ENCODE results near the gene PCSK7.
"Not testable (repeated sequence)": the region's sequence is repeated elsewhere in the genome, so short reads cannot be mapped to it uniquely, and the experiment has no call there.

The PCSK7 gene, protein sequence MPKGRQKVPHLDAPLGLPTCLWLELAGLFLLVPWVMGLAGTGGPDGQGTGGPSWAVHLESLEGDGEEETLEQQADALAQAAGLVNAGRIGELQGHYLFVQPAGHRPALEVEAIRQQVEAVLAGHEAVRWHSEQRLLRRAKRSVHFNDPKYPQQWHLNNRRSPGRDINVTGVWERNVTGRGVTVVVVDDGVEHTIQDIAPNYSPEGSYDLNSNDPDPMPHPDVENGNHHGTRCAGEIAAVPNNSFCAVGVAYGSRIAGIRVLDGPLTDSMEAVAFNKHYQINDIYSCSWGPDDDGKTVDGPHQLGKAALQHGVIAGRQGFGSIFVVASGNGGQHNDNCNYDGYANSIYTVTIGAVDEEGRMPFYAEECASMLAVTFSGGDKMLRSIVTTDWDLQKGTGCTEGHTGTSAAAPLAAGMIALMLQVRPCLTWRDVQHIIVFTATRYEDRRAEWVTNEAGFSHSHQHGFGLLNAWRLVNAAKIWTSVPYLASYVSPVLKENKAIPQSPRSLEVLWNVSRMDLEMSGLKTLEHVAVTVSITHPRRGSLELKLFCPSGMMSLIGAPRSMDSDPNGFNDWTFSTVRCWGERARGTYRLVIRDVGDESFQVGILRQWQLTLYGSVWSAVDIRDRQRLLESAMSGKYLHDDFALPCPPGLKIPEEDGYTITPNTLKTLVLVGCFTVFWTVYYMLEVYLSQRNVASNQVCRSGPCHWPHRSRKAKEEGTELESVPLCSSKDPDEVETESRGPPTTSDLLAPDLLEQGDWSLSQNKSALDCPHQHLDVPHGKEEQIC

DNA sequence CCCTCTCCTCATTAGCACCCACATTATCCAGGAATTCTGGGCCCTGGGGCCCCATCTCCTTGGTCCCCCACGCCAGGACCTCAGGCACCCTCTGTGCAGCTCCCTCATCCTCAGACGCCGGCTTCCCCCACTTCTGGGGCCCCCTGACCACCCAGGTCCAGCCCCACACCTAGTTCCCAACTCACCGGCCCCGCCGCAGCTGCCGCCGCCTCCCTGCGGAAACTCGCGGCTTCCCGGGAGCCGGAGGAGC lies at the start of gene PCSK7:
Gene PCSK7, minus strand, starts transcription at position 232 of the 250 bp plus-strand sequence. CDS start 2,229 bp downstream, outside the sequence.
- no peak for DNase-seq (ENCODE audit: low read depth in 2 of 2)

DNA sequence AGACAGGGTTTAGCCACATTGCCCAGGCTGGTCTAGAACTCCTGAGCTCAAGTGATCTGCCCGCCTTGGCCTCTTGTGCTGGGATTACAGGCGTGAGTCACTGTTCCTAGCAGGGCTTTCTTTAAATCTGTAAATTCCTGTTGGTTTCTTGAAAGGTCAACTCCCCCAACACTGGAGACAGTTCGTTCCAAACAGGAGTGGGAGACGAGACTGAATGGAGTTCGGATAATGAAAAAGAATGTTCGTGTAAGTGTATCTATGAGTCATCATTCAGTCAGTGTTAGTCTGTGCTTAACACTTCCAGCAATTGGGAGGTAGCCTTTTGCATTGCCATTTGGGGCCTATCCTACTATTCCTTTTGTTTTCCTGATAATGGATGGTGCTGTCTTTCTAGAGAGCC lies 49.3 kb upstream of the PCSK7 start:
- DNase-seq (ENCODE audit: low read depth in 2 of 2): no peak

DNA sequence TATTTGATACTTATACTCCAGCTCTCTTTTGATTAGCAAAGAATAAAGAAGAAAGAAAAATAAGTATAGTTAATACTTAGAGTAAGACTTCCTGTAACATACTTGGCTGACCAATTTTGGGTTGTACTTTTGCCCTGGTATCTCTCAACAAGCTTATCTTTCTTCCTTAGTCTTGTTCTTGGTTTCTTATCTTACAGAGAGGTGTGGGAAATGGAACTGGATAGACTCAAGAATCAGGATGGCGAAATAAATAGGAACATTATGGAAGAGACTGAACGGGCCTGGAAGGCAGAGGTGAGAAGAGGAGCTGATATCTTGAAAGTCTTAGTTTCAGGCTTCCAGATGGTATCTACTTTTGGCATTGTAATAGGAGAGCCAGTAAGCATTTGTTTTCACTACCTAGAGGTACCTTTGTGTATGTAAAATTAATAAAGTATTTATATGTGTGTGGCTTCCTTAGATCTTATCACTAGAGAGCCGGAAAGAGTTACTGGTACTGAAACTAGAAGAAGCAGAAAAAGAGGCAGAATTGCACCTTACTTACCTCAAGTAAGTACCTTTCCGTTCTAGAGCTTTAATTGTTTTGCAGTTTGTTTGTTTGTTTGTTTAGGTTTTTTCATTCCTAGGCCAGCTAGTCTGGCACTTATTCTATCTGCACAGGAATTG lies 48.0 kb upstream of the PCSK7 start:
- no peak for DNase-seq (ENCODE audit: low read depth in 2 of 2)

DNA sequence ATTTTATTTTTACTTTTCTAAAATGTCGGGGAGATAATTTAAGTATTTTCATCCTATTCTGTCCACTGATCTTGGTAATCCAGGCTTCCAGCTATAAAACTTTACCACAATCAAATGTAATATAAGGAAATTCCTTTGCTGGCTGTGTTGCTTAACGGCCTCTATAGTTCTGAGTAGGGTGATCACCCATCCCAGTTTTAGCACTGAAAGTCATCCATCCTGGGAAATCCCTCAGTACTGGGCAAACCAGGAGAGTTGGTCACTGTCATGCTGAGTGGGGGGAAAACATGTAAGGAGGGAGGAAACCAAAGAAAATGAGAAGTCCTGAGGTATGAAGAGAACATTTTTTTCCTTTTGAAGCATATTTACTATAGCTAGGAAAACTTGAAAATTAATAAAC lies 46.5 kb upstream of the PCSK7 start:
- no peak for DNase-seq (ENCODE audit: low read depth in 2 of 2)

DNA sequence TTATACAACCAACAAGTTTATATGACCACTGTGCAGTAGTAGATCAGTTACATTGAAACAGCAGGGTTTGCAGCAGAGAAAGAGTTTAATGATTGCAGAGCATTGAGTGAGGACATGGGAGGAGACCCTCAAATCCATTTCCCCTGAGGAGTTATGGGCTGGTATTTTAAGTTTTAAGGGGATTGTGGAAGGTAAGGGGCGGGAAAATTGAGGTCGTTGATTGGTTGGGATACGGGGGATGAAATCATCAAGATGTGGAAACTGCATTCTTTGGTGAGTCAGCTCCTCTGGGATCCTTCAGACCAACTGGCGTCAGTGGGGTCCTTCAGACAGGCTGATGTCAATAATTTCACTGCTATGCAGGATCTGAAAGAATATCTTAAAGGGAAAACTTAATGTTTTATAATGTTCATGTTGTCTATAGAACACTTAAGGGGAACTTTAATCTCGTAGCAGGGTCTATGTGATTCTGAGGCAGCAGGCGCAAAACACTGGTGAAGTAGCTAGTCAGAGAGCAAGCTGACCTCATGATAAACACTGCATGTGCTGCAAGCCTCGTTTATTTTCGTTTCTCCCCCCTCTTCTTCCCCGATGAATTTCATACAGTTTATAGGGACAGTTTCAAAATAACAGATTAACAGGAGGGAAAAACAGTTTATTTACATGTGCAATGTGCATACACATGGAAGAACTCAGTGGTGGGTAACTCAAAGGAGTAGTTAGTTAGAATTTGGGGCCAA lies 41.8 kb upstream of the PCSK7 start:
- DNase-seq (ENCODE audit: low read depth in 2 of 2): no peak

DNA sequence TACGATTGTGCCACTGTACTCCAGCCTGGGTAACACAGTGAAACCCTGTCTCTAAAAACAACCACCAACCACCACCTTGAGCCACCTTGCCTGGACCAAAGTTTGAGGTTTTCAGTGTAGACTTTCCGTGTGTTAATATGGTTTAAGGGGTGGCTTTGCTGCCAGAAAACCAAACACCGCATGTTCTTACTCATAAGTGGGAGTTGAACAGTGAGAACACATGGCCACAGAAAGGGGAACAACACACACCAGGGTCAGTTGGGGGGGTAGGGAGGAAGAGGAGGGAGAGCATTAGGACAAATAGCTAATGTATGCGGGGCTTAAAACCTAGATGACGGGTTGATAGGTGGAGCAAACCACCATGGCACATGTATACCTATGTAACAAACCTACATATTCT lies 40.3 kb upstream of the PCSK7 start:
- not testable (repeated sequence) for DNase-seq (ENCODE audit: low read depth in 2 of 2)

DNA sequence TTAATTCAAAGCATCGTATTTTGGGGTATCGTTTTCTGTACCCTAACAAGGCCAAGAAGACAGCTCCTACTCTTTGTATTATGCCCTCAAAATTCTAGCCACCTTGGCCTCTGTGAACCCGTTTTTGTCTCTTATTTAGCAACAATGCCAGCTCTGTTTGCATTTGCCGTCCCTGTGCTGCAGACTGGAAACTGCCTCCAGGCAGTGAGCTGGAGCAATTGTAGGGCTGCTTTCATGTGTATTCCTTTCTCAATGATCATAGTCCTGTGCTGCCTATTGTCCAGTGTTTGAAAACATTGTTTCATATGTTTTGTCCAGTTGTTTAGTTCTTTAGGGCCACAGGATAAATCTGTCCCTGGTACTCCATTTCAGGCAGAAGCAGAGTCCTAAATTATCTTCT lies 39.3 kb upstream of the PCSK7 start:
- DNase-seq (ENCODE audit: low read depth in 2 of 2): no peak

DNA sequence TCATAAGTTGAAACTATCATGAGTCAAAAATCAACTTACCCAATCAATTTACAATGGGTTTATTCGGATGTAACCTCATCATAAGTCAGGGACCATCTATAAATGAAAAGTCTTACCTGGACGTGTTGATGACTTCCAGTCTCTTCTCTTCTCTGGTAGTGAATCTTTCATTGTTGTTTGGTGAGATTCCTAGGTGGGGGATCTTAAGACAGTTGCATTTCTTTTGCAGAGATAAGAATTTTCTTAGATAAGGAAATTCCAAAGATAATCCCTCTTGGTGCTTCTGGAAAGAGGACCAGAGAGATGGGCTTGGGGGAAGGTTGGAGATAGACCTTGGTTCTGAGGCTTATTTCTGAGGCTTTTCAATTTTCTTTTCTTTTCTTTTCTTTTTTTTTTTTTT lies 38.0 kb upstream of the PCSK7 start:
- no peak for DNase-seq (ENCODE audit: low read depth in 2 of 2)

DNA sequence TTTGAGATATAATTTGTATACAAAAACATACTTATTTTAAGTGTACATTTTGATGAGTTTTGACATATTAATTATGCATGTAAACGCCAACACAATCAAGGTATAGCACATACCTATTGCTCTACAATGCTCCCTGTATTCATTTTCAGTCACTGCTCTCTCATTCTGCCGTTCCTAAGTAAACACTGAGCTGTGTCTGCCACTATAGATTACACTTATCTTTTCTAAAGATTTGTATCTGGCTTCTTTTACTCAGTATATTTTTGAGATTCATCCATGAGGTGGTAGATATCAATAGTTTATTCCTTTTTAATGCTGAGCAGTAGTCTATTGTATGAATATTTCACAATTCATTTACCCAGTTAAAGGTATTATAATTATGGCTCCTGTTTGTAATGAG lies 33.9 kb upstream of the PCSK7 start:
- DNase-seq (ENCODE audit: low read depth in 2 of 2): no peak

DNA sequence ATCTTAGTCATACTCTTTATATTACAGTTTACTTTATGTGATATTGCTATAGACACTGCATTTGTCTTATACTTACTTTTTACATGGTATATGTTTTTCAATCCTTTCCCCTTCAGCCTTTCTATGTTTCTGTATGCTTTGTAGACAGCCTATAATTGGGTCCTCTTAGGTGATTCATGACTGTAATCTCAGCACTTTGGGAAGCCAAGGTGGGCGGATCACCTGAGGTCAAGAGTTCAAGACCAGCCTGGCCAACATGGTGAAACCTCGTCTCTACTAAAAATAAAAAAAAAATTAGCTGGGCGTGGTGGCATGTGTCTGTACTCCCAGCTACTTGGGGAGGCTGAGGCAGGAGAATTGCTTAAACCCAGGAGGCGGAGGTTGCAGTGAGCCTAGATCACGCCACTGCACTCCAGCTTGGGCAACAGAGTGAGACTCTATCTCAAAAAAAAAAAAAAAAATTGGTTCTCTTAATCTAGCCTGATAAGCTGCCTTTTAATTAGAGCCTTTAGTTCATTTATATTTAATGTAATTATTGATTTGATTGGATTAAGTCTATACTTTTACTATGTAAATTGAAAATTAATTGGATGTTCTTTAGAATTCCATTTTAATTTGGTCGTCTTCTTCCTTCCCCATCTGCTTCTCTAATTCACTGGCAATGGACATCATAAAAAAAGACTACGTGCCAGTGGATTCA lies 32.9 kb upstream of the PCSK7 start:
- not testable (repeated sequence) for DNase-seq (ENCODE audit: low read depth in 2 of 2)

DNA sequence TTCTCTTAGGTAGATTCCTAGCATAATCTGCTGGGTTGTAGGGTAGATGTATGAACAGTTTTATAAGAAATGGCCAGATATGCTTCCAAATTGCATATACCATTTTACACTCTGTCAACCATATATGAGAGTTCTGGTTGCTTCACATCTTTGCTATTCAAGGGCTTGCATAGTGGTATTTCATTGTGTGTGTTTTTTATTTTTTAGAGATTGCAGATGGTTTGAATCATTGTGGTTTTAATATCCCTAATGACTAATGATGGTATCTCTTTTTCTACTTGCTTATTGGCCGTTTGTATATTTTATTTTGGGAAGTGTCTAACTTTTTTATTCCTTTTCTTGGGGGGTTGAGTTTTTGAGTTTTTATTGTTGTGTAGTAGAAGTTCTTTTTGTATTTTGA lies 27.5 kb upstream of the PCSK7 start:
- no peak for DNase-seq (ENCODE audit: low read depth in 2 of 2)

DNA sequence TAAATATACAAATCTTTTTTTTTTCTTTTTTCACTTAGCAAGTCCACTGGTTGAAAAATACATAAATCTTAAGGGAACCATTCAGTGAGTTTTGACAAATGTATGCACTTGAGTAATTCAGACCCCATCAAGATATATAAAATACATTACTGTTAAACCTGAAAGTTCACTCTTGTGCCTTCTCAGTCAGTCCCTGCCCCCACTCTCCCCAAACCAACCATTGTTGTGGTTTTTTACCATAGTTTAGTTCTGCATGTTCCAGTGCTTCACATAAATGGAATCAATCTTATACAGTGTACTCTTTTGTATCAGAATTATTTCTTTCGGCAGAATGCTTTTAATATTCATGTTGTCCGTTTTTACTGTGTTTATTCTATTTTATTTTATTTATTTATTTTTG lies 26.7 kb upstream of the PCSK7 start:
- DNase-seq (ENCODE audit: low read depth in 2 of 2): no peak

DNA sequence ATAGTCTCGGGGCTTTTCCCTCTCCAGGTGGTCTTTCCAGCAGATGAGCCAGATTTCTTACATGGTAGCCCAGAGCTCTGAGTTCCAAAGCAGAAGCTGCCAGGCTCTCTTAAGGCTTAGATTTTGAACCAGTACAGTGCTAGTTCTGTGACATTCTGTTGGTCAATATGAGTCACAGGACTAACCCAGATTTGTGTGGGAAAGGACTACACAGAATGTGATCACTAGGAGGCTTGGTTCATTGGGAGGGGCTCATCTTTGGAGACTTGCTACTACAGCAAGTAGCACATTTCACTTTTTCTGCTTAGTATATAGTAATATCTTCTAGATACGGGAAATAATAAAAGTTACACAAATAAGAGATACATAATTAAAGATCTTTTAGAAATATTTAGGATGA lies 24.7 kb upstream of the PCSK7 start:
- no peak for DNase-seq (ENCODE audit: low read depth in 2 of 2)

DNA sequence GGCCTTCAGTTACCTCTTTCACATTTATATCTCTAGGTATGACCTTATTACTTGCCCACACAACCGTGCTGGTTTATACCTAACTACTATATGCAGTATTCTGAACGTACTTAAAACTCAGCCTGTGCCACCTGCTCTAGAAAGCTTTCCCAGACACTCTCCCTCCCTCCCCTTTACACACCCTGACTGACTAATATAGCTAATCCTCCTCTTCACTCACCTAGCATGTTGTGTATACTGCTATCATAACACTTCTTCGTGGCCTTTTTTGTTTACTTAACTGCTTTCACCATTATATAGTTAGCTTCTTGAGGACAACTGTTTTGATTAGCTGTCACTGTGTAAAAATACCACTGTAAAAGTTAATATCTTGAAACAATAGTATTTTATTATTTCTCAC lies 24.1 kb upstream of the PCSK7 start:
- no peak for DNase-seq (ENCODE audit: low read depth in 2 of 2)

DNA sequence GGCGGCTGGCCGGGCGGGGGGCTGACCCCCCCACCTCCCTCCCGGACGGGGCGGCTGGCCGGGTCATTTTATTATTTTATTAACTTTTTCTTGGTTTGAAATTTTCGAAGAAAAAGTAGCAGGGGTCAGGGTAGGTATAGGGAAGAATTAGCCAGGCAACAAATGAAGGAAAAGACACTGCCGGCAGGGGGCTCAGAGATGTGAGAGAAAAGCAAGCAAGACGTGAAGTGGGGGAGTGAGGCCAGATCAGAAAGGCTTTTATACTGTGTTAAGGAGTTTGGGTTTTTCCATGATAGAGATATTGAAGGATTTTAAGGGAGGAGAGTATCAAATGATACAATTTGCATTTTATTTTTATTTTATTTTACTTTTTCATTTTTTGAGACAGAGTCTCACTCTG lies 19.6 kb upstream of the PCSK7 start:
- DNase-seq (ENCODE audit: low read depth in 2 of 2): no peak

DNA sequence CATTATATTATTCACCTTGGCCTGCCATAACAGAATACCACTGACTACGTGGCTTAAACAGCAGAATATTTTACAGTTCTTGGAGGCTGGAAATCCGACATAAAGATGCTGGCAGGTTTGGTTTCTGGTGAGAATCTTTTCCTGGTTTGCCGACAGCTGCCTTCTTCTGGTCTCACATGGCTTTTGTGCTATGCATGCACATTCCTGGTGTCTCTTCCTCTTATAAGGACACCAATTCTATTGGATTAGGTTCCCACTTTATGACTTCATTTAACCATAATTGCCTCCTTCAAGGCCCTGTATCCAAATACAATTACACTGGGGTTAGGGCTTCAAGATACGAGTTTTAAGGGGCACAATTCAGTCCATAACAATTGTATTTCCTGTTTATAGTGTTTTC lies 17.7 kb upstream of the PCSK7 start:
- DNase-seq (ENCODE audit: low read depth in 2 of 2): no peak

DNA sequence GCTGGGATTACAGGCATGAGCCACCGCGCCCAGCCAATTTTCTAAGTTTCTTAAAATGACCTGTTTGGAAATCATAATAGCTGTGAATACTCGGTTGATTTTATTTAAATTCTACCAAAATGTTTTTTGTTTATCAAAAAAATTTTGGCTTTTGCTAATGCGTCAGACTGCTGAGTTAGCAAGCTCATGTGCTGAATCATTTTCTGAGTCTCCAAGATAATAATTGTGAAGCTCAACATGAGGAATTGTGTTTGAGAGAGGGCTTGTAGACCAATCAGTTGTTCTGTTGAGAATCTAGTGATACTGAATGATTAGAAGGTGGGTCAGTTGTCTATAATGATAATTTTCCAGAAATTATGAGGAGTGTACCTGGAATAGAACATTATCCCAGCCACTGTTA lies 16.5 kb upstream of the PCSK7 start:
- no peak for DNase-seq (ENCODE audit: low read depth in 2 of 2)

DNA sequence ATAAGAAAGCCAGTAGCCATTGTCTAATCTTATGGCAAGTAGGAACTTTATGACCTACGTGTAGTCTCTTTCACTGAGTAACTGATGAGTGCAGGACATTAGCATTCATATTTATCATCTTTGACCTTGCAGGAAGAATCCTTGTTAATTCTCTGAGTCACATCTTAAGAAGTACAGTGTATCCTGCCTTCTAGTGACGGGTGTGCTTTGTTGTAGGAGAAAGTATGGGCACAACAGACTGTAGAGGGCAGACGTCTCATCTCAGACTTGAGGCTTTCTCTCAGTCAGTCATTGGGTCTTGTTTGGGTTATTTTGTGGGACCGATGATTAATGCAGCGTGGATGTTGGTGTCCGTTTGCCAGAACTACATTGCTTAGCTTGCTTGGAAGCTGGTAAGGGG lies 7.4 kb upstream of the PCSK7 start:
- DNase-seq (ENCODE audit: low read depth in 2 of 2): no peak

DNA sequence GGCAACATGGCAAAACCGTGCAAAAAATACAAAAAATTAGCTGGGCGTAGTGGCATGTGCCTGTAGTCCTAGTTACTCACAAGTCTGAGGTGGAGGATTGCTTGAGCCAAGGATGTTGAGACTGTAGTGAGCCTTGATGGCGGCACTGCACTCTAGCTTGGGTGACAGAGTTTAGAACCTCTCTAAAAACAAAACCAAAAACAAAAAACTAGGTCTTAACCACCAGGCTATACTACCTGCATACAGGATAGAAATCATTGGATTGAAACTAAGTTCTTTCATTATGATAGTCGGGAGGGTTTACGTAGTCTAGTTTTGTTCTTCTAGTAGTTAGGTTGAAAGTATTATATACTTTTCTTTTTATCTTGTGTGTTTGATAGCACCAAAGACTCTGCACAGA lies 6.3 kb upstream of the PCSK7 start:
- no peak for DNase-seq (ENCODE audit: low read depth in 2 of 2)

DNA sequence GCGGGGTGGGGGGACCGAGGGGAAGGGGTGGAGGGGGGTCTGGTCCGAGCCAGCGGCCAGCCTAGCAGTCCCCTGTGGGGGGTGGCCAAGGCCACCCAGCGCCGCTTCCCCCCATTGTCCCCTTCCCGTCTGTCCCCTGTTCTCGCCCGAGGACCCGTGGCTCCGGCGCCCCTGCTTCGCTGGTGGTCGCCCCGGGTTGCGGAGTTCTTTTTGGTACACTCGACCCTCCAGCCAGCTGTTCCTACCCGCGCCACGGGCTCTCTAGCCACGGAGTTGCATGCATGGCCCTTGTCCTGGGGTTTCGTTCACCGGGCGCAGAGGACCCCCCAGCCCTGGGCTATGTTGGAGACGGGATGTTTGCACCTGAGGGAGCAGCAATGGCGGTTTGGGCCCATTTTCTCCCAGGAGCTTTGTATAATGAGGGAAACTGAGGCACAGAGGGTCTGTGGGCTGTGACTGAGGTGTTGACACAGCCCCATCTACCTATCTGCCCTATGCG lies 1.1 kb upstream of the PCSK7 start:
- DNase-seq (ENCODE audit: low read depth in 2 of 2): no peak

DNA sequence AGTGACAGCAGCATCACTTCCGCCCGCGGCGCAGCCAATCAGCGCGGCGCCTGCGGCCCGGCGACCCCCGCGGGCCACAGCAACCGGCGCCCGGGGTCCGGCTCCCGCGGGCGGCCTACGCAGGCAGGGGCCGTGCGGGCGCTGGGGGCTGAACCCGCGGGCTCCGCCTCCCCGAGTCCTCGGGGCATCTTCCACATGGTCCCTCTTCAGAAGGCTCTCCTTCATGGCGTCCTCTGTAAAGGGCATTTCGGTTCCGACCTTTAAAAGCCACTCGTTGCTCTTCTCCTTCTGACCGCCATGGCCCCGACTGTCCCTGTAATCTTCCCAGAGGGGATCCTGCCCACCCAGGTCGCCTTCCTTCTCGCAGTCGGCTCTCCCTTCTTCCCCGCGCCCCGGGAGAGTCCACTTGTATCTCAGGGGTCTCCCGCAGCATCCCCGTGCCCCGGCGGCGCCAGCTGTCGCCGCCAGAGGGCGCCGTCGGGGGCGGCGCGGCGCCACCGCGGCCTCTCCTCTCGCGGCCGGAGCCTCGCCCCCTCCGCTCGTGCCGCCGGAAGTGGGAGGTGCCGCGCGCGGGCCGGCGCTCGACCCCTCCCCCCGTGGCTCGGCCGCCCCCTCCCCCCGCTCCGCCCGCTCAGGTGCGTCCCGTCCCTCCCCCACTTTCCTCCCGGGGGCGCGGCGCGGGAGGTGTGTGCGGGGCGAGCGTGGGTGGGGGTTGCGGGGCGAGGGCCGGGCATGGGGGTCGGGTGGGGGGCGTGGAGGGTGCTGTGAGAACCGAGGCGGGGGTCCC lies 412 bp upstream of the PCSK7 start, which contains the start of gene RNF214:
Gene RNF214, plus strand, starts transcription at position 580 of the 787 bp plus-strand sequence. CDS start 1,602 bp downstream, outside the sequence.
- peak; percentile 20 to 71 for DNase-seq (ENCODE audit: low read depth in 2 of 2)

Measured in stimulated activated CD8-positive, alpha-beta memory T cell treated with anti-CD3 and anti-CD28 coated beads, Interleukin-7, amount 100 ng/mL, for 4 hours (primary cell).